ENCODE results near the gene FAM117A. TPM values are rescaled to one million over a fixed set of nuclear protein-coding genes. Genes with fewer than 3 reads are reported as not detected.
"Not testable (repeated sequence)": the region's sequence is repeated elsewhere in the genome, so short reads cannot be mapped to it uniquely, and the experiment has no call there.

FAM117A gene
- total RNA-seq, 1 donor from 2014 or later: 3.6 TPM

DNA sequence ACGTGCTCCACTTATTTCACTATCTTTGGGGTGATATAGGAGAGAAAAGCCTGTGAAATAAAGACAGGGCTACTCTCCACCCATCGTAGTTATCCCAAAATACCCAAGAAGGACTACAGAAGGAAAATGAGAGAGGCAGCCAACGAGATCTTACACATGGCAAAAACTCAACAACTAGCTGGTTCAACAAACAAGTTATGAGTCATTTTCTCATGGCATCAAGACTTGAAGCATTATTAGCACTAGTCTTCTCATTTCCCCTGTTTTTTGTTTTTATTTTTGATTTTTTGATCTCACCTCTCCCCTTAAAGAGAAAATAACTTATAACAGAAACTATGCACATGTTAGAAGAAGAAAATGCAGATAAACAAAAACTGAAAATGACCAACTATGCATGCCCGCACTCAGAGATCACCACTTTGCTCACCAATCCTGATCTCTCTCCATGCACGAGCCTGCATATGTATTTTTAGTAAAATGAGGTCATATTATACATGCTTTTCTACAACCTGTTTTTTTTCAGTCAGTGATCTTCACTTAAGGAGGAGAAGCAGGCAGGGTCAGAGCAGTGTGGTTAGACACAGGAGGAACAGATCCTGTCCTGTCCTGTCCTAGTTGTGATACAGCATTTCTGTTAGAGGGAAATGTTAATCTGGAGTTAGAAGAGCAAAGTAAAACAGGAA lies 22.8 kb downstream of the FAM117A start:
- DNase-seq (ENCODE audit: low read depth in 2 of 2): peak in 1 of 2 donors; percentile 32

DNA sequence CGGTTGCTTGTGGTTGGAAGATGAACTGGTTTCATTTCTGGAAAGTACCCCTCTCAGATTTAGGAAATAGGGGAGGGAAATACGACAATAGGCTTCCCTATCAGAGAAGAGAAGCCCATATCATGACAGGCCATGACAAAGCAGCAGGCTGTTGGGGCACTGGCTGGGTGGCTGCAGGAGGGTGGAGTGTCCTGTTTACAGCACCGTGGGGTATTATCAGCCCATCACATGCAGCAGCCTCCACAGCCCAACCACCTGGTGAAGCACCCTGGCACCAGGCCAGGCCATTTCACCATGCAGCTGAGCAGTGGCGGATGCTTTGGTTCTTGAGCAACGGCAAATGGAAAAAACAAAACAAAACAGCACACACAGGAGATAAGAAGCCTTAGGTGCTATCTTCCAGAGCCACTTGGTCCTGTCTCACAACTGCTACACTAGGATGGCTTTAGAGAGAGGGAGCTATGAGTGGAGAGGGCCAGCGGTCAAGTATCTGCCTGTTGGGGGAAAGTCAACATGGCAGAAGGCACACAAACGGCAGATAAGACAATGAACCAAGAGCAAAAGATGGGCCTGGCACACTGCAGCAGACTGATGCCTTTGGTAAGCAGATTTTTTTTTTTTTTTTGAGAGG lies 24.2 kb downstream of the FAM117A start:
- peak; percentile 86 to 94 for DNase-seq (ENCODE audit: low read depth in 2 of 2)

DNA sequence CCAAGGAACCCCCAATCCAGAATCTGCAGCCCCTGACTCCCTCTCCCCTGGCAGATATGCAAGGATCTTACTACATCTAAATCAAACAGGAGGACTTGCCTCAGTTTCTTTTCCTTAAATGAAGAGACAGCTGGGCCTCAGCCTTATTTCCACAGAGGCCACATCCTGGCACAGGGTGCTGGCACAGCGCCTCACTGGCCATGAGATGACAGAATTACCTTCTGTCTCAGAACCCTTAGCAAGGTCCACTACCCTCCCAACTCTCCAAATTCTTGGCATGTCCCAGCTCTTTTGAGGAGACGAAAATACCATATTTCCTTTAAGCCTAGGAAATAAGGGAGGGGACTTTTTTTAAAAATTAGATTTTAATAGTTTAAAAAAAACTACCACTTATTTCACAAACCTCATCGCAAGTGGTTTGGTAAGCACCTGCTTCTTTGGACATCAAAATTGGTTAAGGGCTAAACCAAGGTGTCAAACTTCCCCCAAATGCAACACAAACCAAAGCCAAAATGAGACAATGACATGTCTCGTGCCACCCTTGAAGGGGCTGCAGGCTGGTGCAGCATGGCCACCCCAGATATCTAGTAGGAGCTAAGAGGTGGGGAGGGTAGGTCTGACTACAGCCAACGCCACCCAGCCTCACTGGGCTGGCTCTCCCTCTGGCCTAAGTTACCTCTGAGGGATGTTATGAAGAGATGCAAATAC lies 25.3 kb downstream of the FAM117A start:
- no peak for DNase-seq (ENCODE audit: low read depth in 2 of 2)

DNA sequence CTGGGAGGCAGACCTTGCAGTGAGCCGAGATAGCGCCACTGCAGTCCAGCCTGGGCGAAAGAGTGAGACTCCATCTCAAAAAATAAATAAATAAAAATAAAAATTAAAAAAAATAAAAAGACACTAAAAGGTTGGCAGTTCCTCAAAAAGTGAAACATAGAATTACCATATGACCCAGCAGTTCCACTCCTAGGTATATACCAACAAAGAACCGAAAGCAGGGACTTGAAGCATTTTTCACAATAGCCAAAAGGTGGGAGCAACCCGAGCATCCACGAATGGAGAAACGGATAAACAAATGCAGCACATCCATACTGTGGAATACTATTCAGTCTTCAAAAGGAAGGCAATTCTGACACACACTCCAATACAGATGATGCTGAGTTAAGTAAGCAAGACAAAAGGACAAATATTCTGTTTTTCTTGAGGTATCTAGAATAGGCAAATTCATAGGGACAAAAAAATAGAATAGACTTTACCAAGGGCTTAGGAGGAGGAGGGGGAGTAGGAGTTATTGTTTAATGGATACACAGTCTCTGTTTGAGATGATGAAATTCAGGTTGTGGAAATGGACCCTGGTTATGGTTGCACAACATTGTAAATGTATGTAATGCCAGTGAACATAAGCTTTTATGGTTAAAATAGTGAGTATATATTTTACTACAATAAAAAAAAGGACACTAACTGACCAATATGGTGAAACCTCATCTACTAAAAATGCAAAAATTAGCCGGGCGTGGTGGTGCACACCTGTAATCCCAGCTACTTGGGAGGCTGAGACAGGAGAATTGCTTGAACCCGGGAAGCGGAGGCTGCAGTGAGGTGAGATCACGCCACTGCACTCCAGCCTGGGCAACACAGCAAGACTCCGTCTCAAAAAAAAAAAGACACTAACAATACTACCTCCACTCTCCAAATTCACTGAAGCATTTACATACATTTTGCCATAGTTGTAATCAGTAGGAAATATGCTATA lies 29.1 kb downstream of the FAM117A start:
- DNase-seq (ENCODE audit: low read depth in 2 of 2): no peak

DNA sequence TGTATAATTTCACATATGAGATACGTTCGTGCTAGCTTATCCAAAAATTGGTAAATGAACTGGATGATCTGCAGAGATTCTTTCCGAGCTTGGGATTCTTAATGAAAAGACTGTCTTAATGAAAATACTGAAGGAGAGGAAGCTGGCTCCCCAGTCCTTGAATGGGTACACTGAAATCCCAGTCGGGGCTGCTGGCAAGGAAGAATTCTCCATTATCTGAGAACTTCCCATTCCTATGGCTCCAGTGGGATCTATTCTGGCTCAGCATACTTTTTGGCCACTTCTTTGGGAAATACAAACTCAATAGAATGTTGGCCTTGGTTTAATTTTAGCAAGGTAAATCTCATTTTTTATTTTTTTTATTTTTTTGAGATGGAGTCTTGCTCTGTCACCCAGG lies 32.5 kb downstream of the FAM117A start:
- no peak for DNase-seq (ENCODE audit: low read depth in 2 of 2)

DNA sequence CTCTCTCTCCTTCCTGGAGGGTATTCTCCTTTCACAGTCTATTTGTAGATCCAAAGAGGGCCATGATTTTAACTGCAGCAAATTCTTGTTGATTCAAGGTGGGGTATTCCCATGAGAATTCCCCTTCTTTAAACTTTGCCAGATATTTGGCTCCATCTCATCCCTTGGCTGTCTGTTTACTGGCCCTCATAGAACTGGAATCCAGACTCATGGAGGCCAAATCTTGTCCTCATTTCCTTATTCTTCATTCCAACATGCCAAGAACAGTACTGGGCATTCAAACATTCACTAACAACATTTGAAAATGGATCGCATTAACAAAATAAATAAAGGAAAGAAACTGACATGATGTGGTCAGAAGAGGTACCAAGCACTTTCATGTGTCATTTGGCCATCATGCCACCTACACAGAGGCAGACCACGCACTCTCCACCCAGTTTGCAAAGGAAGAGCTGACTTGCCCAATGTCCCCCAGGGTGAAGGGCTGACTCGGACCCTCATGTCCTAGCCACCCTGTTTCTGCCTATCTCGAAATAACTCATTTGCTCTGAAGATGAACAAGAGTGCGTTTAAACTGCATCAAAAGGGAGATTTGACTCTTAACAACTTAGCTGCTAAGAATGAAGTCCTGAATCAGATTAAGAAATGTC lies 33.0 kb downstream of the FAM117A start:
- DNase-seq (ENCODE audit: low read depth in 2 of 2): peak in 1 of 2 donors; percentile 12

DNA sequence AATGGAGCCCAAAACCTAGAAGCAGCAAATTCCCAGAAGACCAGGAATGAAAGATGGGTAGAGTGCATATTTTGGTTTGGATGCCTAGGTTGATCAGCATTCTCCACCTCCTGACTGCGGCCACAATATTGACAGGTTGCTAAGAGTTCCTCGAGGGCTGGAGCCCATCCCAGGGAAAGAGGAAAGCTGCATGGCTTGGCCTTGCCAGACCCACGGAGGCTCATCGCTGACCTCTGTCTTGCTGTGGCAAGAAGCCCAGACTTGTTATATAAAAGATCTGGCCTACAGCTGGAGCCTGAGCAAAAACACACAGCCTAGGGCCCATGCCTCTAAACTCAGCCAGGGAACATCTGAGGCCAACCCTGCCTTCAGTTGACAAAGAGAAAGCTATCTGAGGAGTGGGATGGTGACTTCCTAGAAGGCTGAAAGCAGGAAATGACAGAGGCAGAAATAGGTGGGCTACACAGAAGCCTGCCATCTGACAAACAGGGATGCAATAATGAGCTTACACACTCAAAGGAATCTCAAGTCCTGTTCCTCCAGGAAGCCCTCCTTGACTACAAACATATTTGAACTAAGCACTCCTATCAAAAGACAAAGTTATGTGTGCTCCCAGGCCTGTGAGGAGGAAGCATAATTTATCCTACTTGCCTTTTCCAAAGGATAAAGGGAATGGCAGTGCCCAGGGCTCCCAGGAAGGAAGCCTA lies 33.7 kb downstream of the FAM117A start:
- DNase-seq (ENCODE audit: low read depth in 2 of 2): peak; percentile 86 to 88

DNA sequence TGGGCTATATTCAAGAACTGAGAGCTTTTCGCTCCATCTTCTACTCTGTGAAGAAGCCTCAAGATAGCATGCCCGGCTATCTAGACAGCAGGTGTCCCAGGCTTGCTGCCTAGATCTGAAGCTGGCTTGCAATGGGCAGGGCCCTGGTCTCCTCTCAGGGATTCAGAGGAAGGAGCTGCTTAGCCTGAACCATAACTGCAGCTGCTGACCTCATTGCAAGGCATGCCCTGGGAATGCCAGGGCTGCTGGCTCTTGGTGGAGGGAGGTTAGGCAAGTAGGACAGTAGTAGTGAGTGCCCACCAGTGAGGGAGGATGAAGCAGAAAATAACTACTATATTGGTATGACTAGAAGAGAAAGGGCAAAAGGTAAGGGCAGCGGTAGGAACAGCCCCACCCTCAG lies 34.9 kb downstream of the FAM117A start:
- no peak for DNase-seq (ENCODE audit: low read depth in 2 of 2)

DNA sequence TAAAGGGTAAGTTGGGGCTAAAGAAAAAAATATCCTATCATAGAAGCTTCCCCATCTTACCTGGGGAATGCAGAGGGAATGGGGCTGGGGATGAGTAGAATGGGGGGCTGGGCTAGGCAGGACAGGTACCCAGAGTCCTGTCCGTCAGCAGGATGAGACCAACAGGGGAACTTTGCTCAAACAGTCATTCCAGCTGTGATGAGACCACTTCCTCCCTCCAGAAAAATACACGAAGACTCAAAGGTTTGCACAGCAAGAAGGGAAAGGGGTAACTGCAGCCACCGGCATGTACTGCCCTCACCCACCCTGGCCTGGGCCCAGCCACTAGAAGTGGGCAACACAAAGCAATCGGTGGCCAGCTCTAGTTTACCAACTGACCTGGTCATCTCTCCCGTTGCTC lies 35.5 kb downstream of the FAM117A start:
- DNase-seq (ENCODE audit: low read depth in 2 of 2): no peak

DNA sequence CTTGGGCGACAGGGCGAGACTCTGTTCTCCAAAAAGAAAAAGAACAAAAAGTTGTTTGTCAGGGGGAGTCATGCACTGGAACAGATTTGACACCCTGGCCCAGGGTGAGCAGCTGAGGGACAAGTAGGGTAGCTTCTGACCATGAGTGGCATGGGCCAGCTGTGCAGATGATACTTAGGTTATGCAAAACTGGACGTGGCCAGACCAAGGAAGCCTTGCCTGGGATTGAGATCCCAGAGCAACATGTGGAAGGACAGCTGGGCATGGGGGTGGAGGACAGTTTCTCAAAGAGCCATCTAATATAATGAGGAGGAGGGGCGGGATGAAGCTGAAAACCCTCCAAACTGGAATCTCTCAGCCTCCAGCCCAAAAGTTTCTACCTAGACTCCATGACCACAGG lies 36.6 kb downstream of the FAM117A start:
- no peak for DNase-seq (ENCODE audit: low read depth in 2 of 2)

DNA sequence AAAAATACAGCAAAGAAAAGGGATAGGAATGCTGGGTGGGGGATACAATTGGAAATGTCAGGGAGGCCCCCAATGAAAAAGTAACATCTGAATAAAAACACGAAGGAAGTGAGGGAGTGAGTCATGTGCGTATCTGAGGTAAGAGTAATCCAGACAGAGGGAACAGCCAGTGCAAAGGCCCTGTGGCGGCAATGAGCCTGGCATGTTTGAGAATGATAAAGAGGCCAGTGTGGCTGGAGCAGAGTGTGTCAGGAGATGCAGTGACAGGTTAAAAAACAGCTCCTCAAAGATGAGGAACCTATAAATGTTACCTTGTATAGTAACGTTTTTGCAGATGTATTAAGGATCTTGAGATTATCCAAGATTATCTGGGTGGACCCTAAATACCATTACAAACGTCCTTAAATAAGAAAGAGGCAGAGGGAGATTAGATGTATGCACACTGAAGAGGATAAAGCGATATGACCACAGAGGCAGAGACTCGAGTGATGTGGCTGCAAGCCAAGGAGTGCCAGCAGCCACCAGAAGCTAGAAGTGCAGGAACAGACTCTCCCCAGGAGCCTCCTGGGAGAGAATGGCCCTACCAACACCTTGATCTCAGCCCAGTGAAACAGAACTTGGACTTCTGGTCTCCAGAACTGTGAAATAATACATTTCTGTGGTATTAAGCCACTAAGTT lies 38.3 kb downstream of the FAM117A start:
- no peak for DNase-seq (ENCODE audit: low read depth in 2 of 2)

DNA sequence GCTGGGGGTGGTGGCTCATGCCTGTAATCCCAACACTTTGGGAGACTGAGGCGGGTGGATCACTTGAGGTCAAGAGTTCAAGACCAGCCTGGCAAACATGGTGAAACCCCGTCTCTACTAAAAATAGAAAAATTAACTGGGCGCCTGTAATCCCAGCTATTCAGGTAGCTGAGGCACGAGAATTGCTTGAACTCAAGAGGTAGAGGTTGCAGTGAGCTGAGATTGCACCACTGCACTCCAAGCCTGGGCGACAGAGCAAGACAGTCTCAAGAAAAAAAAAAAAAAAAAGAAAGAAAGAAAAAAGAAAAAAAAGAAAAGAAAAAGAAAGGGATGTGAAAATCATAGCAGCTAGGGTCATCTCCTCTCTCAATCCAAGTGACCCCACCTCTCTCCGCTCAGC lies 39.4 kb downstream of the FAM117A start:
- not testable (repeated sequence) for DNase-seq (ENCODE audit: low read depth in 2 of 2)

DNA sequence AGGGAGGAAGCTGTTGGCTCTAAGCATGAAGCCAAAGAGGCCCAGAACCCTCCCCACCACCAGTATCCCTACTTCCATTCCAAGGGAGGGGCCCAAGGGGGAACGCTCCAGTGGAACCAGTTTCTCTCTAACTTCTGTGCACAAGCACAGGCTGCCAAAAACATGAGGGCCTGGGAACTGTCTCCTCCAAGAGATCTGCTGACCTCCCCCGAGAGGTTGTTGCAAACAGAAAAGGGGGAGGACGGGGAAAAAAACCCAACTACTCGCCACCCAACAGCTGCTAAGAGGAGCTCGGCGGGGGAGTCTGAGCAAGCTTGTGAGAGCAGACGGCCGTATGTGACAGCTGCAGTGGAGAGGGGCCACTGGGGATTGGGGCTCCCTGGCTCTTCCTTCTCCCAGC lies 40.5 kb downstream of the FAM117A start:
- no peak for DNase-seq (ENCODE audit: low read depth in 2 of 2)

DNA sequence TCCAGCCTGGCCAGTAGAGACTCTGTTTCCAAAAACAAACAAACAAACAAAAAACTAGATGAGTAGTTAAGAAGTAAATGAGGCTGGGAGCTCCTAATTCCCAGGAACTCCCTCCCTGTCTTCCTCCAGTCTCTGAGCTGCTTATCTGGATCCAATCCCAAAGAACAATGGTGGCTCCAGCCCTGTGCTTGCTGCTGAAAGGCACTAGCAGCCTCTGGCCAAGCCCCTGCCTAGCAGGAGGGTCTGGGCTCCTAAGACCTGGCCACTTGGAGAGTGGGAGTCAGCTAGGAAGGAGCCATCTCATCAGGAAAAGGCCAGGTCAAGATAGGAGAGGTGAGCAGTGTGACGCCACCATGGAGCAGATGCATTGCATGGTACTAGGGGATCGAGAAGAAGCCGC lies 41.9 kb downstream of the FAM117A start:
- DNase-seq (ENCODE audit: low read depth in 2 of 2): no peak

DNA sequence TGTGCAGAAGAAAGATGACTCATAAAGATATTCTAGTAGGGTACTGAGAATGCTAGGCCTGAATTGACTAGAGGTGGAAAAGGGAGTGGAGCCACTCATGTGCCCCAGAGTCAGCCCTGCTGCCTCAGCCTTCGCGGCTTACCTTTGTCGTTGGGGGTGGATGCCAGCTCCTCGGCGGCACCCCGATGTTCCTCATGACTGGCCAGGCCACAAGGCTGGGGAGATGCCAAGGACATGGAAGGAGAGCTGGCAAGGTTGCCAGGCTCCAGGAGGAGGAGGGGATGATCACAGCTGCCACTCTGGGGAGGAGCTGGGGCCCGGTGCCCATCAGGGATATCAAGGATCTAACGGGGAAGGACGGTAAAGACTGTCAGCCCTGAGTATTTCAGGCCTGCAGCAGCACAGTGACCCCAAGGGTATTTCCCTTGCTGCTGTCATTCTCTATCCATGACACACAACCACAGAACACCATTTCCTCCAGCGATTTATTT lies 46.5 kb downstream of the FAM117A start:
- DNase-seq (ENCODE audit: low read depth in 2 of 2): no peak

DNA sequence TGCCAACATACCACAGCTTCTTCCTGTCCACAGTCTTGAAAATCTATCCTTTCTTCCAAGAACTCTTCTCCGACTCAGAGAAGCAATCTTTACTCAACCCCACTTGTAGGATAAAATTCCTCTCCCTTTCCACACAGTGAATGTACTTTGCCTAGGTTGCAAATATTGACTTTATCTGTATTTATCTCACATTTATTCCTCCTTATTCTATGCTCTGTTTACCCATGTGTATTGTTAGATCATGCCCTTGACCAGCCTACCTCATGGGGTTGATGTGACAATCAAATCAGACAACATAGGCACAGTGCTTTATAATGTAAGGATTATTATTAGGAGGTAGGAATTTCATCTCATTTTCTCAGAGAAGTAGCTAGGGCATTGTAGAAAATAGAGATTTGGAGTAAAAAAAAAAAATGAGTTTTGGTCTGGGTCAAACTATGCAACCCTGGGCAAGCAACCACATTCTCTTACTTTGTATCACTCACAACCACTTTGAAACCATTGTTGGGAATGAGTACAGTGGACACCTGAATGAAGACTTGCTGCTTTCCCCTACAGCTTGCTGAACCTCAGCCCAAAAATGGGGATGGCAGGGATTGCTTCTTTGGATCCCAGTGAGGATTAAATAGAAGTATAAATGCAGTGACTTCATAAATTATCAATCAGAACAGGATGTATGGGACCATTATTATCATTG lies 47.1 kb downstream of the FAM117A start:
- no peak for DNase-seq (ENCODE audit: low read depth in 2 of 2)

DNA sequence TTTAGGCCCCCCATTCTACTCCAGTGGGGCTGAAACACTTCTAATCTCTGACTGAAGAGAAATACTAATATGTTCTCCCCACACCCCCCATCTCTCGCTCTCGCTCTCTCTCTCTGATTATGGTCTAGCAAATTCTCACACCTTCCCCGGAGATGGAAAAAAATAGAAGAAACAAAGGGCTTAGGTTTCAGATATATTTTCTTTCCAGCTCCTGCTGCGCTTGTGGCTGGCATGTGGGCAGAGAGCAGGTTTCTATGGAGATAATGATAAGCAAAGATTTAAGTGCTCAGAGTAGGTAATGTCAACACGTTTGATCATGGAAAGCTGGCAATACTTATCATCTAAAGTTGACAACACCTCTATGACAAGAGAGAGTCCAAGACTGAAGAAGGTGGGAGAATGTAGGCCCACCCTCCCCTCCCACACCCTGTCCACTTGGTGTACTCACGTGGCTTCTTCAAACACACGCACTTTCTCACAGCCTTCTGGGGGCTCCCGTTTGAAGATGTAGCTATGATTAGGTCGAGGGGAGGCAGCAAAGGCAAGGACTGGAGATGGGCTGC lies 48.1 kb downstream of the FAM117A start:
- DNase-seq (ENCODE audit: low read depth in 2 of 2): no peak

DNA sequence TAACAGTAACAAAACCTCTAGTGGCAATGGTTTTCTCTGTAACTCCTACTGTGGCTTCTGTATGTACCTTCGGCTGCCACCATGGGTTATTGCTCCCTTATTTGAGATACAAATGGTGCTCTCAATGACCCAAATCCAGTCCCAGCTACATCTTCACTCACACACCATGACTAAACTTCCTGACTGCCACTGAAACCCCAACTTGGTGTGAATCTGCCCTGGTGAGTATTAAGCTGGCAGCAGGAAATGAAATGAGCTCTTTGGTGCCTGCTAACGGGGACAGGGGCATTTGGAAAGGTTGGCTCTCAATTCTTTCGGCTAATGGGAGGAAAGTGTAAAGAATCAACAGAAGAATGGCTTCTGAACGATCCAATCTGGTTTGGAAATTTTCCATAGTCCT lies 48.7 kb downstream of the FAM117A start:
- no peak for DNase-seq (ENCODE audit: low read depth in 2 of 2)

All from dermis microvascular lymphatic vessel endothelial cell (primary cell).